Left cardiac atrium (tissue), 4 donors: ENCODE data around the gene TREM2. TPM values are rescaled to one million over a fixed set of nuclear protein-coding genes. Genes with fewer than 3 reads are reported as not detected.
"Not testable (repeated sequence)": the region's sequence is repeated elsewhere in the genome, so short reads cannot be mapped to it uniquely, and the experiment has no call there.

Experiments
- ATAC-seq, 2 donors: fragments of 200-7000 bp; cut with Tn5 transposase; one replicate each; pipeline ENCODE4 v1.9.1; 2020; ENCODE audit warnings: mild to moderate bottlenecking in 2 of 2, moderate library complexity in 2 of 2
- DNase-seq: peaks from one replicate; pipeline ENCODE4 v3.0.0-alpha.2; 2020
- intact Hi-C, 2 donors: fragments of 100-400 bp; cut with DNase I; formaldehyde crosslinking; loops; one replicate each; pipeline versions ENCODE4 v1.14.1 to v1.15.1; 2022 to 2023
- long read RNA-seq: library from polyadenylated mRNA; unstranded; transcript quantifications from one replicate; pipeline ENCODE4 v2.0.0, GENCODE V29; 2021
- total RNA-seq, 2 donors: library from RNA; stranded (reverse); fragmentation: NEBNext Ultra II Directional; extraction: Animal tissue kit (Norgen Biotek cat#: 25700); gene quantifications; one replicate each; pipeline ENCODE4 v1.2.1, GENCODE V29; 2021
- donor health status: DM: no; HTN: yes; CAD: no.
- donor health status: DM: no; HTN: yes; CAD: no; lungs with severe emphysema.
- donor health status: DM: yes; HTN: yes; CAD: no.
- donor health status: Dilated cardiomyopathy.

Gene TREM2
- total RNA-seq: 1 to 10 TPM; 1.1 to 3.1 TPM
- long read RNA-seq, partial matches to known transcripts: 1 of 2 reads
- long read RNA-seq, other reads (novel, unspliced or antisense): 0 of 2 reads

DNA sequence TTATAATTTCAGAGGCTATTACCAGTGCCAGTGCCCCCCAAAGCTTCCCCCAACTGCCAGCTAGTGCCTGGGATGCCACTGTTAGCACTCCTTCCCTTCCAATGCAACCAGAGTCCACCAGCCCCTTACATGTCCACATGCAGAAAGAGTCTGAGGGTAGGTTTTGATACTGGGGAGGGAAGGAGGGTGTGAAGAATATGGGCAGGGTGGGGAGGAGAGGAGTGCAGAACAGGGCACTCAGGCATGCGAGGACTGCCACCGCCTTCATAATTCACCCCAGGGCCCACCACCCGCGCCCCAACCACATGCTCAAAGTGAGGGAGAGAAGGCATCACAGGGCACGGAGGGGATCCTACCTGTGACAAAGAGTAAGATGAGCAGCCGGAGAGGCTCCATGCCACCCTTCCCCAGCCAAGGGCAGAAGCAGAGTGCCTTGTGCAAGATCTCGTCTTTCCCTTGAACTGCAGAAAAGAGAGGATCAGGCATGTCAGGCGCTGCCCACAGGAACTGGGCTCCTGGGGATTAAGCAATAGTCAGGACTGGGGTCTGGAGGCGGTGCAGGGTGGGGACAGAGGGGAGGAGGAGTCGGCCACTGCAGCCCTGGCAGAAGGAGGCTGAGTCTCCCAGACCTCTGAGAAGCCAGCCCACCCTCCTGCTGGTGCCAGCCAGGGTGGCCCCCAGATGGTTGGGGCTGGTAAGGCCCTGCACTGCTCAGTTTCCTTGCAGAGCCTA lies at the start of gene TREM2:
Gene TREM2, minus strand, starts transcription at position 430 of the 732 bp plus-strand sequence. Its CDS starts 34 bp downstream, at position 396.
- ATAC-seq (peak in 1 of 2 donors; percentile 43), DNase-seq (no peak)
- intact Hi-C loops: no loop called here

DNA sequence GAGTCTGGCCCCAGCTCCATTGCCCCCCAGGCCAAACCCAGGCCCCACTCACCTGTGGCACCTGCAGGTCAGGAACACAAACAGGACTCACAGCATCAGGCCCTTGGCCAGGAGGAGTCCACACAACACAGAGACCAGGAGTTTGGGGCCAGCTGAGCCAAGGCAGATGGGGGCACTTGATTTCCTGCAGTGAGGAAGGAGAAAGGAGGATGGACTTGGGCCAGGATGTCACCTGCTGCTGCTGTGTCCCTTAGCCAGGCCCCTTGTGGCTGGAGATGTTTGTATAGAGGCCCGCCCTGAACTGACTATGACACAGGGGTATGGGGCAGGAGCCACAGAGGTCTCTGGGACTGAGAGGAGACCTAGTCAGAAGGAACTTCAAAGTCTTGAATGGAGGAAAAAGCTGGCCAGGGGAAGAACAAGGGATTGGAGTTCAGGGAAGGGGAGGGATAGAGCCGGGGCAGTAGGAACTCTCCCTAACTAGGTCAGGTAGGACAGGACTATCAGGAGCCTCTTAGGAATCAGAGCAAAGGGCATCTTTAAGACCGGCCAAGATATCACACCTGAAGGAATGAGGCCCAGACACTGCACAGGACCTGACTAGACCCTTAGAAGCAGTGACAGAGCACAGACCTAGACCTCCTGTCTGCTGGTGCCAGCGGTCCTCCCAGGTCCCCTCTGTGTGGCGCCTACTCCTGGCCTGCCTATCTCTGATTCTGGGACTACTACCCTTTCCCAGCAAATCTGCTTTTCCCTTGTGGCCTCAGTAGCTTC lies 46.8 kb upstream of the TREM2 start:
- intact Hi-C loops: no loop called here
- ATAC-seq: no peak
- DNase-seq: no peak

DNA sequence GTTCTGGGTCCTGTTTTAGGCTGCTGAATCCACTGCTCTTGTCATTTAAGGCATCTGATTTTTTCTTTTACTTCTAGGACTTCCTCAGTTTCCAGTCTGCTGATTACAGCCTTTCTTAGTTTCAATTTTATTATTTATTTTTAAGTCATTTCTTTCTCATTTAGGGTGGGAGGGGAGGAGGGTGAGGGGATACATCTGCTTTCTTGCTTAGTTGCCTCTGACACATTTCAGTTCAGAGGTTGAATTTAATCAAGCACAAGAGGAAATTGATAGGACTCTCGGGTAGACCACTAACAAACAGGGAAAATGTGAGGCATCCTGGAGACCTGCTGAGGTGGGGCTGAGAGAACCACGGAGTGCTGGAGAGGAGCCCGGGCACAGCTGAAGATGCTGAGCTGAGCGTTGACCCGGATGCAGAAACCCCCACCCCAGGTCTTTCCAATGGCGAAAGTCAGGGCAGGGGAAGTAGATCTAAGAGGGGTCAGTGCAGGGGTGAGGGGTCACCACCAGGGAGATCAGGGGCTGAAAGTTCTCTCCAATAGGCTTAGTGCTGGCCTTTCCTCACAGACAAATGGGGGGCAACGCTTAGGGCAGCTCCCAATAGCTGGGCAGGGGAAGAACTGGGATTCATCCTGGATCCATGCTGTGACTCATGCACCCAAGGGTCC lies 45.7 kb upstream of the TREM2 start:
- intact Hi-C loops: no loop called here
- no peak for ATAC-seq
- DNase-seq: no peak

DNA sequence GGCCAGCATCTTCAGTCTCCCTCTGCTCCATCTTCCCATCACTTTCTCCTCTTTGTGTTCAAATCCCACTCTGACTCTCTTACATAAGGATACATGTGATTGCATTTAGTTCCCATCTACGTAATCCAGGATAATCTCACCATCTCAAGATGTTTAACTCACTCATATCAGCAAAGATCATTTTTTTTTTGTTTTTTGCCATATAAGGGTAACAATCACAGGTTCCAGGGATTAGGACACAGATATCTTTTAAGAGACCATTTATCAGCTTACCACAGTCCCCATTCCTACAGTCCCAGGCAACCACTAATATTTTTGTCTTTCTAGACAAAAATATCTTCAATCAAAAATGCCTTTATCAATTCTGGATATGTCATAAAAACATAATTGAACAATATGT lies 41.2 kb upstream of the TREM2 start:
- DNase-seq: no peak
- intact Hi-C loops: no loop called here
- no peak for ATAC-seq

DNA sequence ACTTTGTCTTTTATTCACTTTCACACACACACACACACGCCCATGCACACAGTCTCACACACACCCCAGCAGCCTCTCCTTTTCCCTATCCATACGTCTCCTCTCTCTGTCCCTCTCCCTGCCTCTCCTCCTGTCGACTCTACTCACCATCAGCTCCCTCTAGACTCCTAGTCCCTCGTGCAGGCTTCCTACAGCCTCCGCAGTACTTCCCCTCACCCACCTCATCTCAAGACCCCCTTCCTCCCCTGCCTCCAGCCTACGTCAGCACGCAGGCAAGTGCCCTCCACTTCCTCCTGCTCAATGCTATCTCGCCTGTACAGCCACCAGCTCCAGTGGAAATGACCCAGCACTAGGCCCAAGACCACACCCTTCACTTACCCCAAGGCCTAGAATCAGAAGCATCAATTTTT lies 38.9 kb upstream of the TREM2 start:
- intact Hi-C loops: no loop called here
- DNase-seq (no peak), ATAC-seq (no peak)

DNA sequence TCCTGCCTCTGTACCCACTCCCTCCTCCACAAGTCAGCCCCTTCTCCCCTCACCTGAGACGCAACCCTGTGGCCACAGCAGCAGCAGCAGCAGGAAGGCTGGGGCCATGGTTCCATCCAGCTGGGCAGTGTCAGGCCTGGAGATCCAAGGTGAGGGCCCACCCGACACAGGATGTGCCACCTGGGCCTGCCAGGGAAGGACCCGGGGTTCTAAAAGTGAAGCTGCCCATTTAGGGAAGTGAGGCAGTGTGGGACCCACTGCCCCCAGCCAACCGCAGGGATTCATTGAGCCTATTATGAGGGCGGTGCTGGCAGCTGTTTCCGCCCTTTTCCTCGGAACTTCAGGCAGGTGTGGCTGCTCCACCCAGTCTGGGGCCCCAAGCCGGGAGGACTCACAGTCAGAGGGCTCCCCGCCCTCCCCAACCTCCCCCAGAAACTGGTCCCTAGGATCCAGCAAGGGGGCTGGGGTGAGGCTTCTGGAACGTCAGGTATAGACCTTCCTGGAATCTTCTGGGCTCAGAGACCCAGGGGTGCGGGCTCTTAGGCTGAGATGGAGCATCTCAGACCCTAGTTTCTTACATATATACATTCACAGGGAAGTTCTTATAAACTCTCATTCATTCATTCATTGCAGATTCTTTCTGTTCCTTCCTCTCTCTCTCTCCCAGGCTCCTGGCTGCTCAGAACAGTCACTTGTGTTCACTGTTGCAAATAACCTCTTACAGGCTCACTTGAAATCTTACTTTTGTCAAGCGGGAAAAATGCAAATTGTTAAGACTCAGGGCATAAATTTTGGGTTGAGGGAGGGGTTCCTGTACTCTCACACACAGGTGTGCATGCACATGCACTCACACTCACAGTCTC lies 38.2 kb upstream of the TREM2 start, which contains the start of gene TREML2:
Gene TREML2, minus strand, starts transcription at position 249 of the 863 bp plus-strand sequence. Its CDS starts 141 bp downstream, at position 108.
- no peak for DNase-seq
- ATAC-seq: peak; percentile 5 to 21
- intact Hi-C loops: no loop called here

DNA sequence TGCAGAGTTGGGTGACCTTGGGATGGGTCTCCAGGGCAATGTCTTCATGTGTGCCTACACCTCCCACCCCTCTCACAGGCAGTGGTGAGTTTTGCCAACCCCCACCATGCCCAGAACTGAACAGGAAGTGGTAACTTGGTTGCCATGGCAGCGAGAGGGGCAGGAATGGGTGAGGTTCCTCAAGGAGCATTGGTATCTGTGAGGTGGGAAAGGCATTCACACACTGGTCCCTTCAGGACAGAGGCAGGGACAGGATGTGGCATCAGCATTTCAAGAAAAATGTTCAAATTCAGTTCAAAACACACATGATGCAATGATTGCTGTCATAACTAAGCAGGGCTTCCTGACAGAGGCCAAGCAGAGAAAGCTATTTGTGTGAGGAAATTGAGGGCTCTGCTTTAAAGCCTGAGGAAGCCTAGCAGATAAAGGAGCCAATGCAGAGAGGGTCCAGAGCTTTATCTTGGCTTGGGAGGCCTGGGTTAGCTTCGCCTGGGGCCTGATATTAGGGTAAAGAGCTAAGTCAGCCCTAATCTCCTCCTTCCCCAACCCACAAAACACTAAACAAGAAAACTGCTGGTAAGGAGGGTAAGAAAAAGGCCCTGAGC lies 37.5 kb upstream of the TREM2 start:
- DNase-seq: peak; percentile 51
- peak; percentile 55 for ATAC-seq
- intact Hi-C loops: no loop called here

DNA sequence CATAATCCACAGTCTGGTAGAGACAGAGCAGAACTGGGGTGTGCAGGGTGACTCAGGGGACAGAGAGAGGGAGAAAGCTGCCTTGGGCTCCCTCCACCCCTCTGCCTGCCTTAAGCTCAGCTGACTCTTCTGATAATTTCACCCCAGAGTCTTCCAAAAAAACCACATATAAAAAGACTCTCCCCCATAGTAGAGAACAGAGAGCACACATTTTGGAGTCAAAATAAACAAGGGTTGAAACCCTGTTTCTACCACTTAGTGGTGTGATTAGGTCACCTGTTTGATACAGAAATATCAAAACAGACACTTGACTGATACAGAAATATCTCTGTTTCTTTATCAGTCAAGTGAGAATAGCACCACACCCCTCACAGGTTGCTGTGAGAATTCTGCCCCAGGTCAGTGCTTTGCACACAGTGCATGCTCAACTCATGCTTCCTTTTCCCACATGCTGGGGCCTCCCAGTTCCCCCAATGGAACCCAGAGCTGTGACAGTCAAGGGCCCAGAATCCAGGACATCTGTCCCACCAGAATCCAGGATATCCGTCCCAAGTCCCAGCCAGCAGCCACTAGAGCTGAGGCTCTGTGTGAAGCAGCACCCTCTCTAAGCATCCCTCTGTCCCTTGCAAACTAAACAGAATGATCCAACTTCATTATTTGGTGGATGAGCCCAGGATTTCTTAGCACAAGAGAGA lies 36.8 kb upstream of the TREM2 start:
- intact Hi-C loops: no loop called here
- ATAC-seq: no peak
- DNase-seq: no peak

DNA sequence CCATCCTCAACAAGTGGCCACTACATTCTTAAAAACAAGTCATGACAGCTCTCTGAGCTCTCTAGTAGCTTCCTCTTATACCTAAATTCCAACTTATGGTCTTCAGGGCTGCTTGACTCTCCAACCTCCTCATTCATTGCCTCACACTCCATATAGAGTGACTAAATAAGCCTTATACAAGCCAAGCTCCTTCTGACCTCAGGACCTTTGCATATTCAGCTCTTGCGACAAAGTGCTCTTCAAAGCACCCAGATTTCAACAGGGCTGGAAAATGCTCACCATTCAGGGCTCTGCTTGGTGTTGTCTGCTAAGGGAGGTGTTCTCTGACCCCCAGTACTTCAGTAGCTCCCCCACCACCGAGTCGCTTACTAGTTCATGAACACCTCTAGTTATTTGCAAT lies 34.3 kb upstream of the TREM2 start:
- DNase-seq (no peak), ATAC-seq (no peak)
- intact Hi-C loops: no loop called here

DNA sequence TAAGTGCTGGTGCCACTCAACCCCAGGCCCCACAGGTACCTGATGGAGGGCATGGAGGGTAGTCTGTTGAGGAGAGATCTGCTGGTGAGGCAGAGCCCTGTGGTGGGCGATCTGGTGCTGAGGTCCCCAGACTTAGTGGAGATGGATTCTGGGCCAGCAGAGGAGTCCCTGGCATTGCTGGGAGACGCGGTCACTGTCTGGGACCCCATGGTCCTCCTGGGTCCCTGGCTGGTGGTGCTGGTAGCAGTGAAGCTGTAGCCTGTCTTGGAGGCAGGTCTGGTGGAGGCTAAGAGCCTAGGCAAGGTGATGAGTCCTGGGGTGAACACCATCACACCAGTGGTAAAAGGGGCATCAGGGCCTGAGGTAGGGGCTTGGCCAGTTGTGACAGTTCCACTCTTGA lies 31.5 kb upstream of the TREM2 start:
- DNase-seq (no peak), ATAC-seq (no peak)
- intact Hi-C loops: no loop called here

DNA sequence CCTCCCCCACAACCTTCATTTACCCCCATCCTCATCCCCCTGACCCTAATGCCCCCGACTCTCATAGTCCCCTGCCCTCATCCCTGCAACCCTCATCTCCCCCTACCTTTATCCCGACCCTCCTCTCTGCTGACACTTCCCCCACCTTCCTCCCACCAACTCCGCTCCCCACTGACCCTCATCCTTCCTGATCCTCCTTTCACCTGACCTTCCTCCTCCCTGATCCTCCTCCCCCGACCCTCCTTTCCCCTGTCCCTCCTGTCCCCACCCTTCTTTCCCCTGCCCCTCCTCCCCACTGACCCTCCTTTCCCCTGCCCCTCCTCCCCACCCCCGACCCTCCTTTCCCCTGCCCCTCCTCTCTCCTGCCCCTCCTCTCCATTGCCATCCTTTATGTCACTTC lies 31.0 kb upstream of the TREM2 start:
- no peak for ATAC-seq
- DNase-seq: no peak
- intact Hi-C loops: no loop called here

DNA sequence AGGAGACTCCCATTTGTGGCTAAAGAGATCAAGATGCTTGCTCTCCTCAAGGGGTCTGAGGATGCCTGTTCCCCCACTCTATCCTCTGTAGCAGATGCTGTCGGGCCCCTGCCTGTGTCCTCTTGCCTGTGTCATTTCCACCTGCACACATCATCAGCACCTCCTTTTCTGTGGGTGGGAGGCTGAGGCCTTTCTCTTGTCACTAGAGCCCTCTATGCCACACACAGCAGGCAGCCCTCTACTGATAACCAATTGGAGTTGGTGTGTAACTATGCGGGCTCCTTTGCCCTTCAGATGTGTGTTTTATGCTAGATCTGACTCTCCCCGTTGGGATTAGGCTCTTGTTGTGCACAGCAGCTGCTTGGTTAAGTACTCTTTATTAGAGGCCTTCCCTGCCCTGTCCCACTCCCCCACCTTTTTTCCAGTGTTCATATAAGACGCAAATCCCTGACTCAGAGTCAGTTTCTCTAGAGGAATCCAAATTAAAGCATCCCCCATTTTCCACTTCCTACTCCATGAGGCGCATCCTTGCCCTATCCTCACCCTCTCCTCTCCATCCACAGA lies 30.3 kb upstream of the TREM2 start:
- ATAC-seq: no peak
- DNase-seq: no peak
- intact Hi-C loops: no loop called here

DNA sequence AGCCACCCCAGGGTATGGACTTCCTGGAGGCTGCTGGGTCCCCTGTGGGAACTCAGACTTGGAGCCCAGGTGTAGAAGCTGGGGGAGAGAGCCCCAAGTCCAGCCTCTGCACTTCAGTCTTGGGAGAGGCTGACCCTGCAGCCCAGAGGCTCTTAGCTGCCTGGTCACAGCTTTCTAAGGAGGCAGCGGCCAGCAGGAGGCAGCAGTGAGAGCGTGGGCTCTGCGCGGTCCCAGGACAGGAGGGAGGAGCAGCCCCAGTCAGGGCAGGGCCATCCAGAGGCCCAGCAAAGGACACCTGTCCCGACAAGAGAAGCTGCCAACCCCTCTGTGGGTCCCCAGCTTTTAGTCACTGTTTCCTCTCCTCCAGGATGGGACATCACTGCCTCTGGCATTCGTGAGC lies 28.7 kb upstream of the TREM2 start:
- intact Hi-C loops: no loop called here
- DNase-seq: peak; percentile 39
- ATAC-seq: peak in 1 of 2 donors; percentile 69

DNA sequence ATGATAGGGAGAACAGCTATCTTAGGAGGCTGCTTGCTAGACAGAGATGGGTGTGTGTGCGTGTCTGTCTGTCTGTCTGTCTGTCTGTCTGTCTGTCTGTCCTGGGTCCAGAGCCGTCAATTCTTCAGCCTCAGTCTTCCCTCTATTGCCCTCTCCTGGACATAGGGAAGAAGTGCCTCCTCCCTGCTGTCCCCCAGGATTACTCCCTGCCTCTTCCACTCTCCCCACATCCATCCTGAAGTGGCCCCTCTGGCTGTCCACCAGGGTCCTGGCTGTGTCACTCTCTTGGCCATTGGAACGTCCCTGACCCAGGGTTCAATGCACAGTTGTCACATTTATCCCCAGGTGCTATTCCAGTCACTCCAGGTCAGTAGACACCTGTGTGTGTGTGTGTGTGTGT lies 27.9 kb upstream of the TREM2 start:
- intact Hi-C loops: no loop called here
- DNase-seq (no peak), ATAC-seq (no peak)

DNA sequence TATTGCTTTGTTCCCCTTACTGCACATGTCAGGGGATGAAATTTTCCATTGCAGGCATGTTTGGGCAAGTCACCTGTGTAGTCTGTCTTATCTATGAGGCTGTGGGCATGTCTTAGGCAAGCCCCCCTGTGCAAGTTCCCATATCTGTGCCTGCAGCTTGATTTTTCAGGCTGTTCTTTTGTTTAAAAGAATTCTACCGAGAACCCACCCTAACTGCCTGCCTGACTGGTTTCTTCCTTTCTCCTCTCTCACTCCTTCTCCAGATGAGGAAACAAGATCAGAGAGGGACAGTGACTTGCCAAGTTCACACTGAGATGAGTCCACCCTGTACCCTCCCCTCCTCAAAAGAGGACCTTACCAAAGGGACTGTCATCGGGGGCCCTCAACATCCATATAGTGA lies 27.1 kb upstream of the TREM2 start:
- ATAC-seq: no peak
- no peak for DNase-seq
- intact Hi-C loops: no loop called here

DNA sequence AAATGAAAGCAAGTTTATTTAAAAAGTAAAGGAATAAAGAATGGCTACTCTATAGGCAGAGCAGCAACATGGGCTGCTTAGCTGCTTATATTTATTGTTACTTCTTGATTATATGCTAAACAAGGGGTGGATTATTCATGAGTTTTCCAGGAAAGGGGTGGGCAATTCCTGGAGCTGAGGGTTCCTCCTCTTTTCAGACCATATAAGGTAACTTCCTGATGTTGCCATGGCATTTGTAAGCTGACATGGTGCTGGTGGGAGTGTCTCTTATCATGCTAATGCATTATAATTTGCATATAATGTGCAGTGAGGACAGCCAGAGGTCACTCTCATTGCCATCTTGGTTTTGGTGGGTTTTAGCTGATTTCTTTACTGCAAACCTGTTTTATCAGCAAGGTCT lies 26.1 kb upstream of the TREM2 start:
- ATAC-seq, DNase-seq, intact Hi-C loops: not testable (repeated sequence)

DNA sequence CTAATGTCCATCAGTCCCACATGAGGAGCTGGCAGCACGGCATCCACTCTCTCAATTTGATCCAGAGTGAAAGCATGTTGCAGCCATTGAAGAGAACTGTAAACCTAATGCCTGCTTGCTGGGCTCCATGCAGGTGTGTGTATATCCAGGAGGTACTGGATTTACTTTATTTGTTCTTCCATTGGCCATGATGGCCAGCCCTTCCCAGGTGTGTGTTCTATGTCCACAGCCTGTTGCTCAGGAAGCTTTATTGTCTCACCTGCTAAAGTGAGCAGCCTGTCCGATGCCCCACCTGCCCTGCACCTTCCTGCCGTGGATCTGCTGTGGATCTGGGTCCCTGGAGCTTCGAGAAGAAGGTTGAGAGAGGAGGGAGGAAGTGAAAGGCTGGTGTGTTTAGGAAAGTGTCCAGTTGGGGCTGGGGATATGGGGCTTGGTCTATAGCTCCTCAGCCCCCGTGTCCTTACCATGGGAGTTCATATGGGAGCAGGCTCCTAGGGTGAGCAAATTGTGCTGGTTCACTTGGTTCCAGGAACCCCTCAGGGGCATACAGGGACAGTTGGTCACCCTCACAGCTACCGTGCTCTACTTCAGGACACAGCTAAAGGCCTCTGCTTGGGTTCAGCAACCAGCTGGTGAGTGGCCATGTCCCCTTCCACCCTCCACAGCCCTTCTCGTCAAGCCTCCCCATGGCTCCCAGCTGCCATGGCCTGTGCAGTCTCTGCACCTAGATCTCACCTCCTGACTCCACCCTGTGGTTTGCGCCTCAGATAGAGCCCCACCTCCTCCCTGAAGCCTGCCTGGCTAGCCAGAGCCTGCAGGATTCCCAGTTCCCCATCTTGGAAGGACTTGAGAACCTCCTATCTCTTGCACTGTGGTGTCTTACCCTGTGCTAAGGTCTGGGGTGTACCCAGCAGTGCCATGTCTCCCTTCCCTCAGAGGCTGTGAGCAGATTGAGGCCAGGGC lies 25.3 kb upstream of the TREM2 start:
- intact Hi-C loops: no loop called here
- DNase-seq (no peak), ATAC-seq (no peak)
